ENCODE results near the gene KLF12.

The KLF12 gene

GRCh38 chr13:74168263-74168675 lies 34.1 kb upstream of the KLF12 start:
- H2AFZ ChIP-seq (ENCODE audit: low read length): no peak overlapping the region
- no peak for TF ChIP-seq CTCF (IDR thresholded peaks at IDR 0.05; ENCODE audit: low read length)
- TF ChIP-seq EZH2 (IDR thresholded peaks at IDR 0.05; ENCODE audit: borderline replicate concordance, low read length): no peak
- H3K36me3 ChIP-seq (ENCODE audit: insufficient read depth, low read length): no peaks in the 10 kb centered on the region
- no peaks in the 10 kb centered on the region for H3K79me2 ChIP-seq (ENCODE audit: insufficient read depth, low read length)
- no peaks in the 10 kb centered on the region for H3K9me2 ChIP-seq (ENCODE audit: low read depth, low read length)
- H3K4me1 ChIP-seq (ENCODE audit: insufficient read depth, low read length, severe bottlenecking): no peaks in the 10 kb centered on the region
- no peaks in the 10 kb centered on the region for H3F3A ChIP-seq (ENCODE audit: insufficient read depth, low read length)
- H3K9me3 ChIP-seq (ENCODE audit: low read length): no peaks in the 10 kb centered on the region
- H3K27ac ChIP-seq (ENCODE audit: low read depth, low read length, poor library complexity, severe bottlenecking): no peak overlapping the region
- H3K4me2 ChIP-seq (ENCODE audit: low read length): no peak overlapping the region
- H4K20me1 ChIP-seq (ENCODE audit: insufficient read depth, low read length): no peaks in the 10 kb centered on the region
- no peak overlapping the region for H3K9ac ChIP-seq (ENCODE audit: low read length)
- H3K27me3 ChIP-seq (ENCODE audit: insufficient read depth, low read length): no peaks in the 10 kb centered on the region
- H3K4me3 ChIP-seq (ENCODE audit: low read depth, low read length, poor library complexity, severe bottlenecking): no peak overlapping the region

GRCh38 chr13:74166261-74167004 lies 32.2 kb upstream of the KLF12 start:
- Histone ChIP-seq H3K4me3 (ENCODE audit: low read depth, low read length, poor library complexity, severe bottlenecking) (no peak overlapping the region), H2AFZ (ENCODE audit: low read length) (no peak overlapping the region), H3K9me2 (ENCODE audit: low read depth, low read length) (no peaks in the 10 kb centered on the region), H3K4me2 (ENCODE audit: low read length) (no peak overlapping the region), H4K20me1 (ENCODE audit: insufficient read depth, low read length) (no peaks in the 10 kb centered on the region), H3K36me3 (ENCODE audit: insufficient read depth, low read length) (no peaks in the 10 kb centered on the region), H3K9ac (ENCODE audit: low read length) (no peak overlapping the region), H3K4me1 (ENCODE audit: insufficient read depth, low read length, severe bottlenecking) (no peaks in the 10 kb centered on the region), H3K27ac (ENCODE audit: low read depth, low read length, poor library complexity, severe bottlenecking) (no peak overlapping the region), H3K9me3 (ENCODE audit: low read length) (no peaks in the 10 kb centered on the region), H3K27me3 (ENCODE audit: insufficient read depth, low read length) (no peaks in the 10 kb centered on the region), H3K79me2 (ENCODE audit: insufficient read depth, low read length) (no peaks in the 10 kb centered on the region), H3F3A (ENCODE audit: insufficient read depth, low read length) (no peaks in the 10 kb centered on the region)
- no peak for TF ChIP-seq EZH2 (IDR thresholded peaks at IDR 0.05; ENCODE audit: borderline replicate concordance, low read length)
- TF ChIP-seq CTCF (IDR thresholded peaks at IDR 0.05; ENCODE audit: low read length): no peak

- TF ChIP-seq EZH2 (IDR thresholded peaks at IDR 0.05; ENCODE audit: borderline replicate concordance, low read length): no peak
- no peak for TF ChIP-seq CTCF (IDR thresholded peaks at IDR 0.05; ENCODE audit: low read length)
- no peaks in the 10 kb centered on the region for H3K9me2 ChIP-seq (ENCODE audit: low read depth, low read length)
Observed at GRCh38 chr13:74162782-74163181, 28.6 kb upstream of the KLF12 start.

More at GRCh38 chr13:74162782-74163181, 28.6 kb upstream of the KLF12 start:
- no peaks in the 10 kb centered on the region for H4K20me1 ChIP-seq (ENCODE audit: insufficient read depth, low read length)
- no peaks in the 10 kb centered on the region for H3K9me3 ChIP-seq (ENCODE audit: low read length)
- H3K27me3 ChIP-seq (ENCODE audit: insufficient read depth, low read length): 0 out of 2 replicates have a peak, but pooled peaks cover 7% of the 10 kb centered on the region
- H3K79me2 ChIP-seq (ENCODE audit: insufficient read depth, low read length): no peaks in the 10 kb centered on the region
- no peaks in the 10 kb centered on the region for H3K4me1 ChIP-seq (ENCODE audit: insufficient read depth, low read length, severe bottlenecking)
- H2AFZ ChIP-seq (ENCODE audit: low read length): no peak overlapping the region
- no peak overlapping the region for H3K27ac ChIP-seq (ENCODE audit: low read depth, low read length, poor library complexity, severe bottlenecking)
- H3F3A ChIP-seq (ENCODE audit: insufficient read depth, low read length): no peaks in the 10 kb centered on the region
- no peak overlapping the region for H3K4me3 ChIP-seq (ENCODE audit: low read depth, low read length, poor library complexity, severe bottlenecking)
- no peak overlapping the region for H3K9ac ChIP-seq (ENCODE audit: low read length)
- no peaks in the 10 kb centered on the region for H3K36me3 ChIP-seq (ENCODE audit: insufficient read depth, low read length)
- H3K4me2 ChIP-seq (ENCODE audit: low read length): no peak overlapping the region
